Measurements from ENCODE around the gene RPL27A.

The RPL27A gene

GRCh38 chr11:8720868-8721608 lies 38.4 kb downstream of the RPL27A start:
- no peak overlapping the region for H3K4me3 ChIP-seq (ENCODE audit: low read length)
- H3K4me2 ChIP-seq (ENCODE audit: low read length), result no peak overlapping the region
- no peaks in the 10 kb centered on the region for H3K9me2 ChIP-seq (replicated peaks; ENCODE audit: control insufficient read depth, low read length)
- H3F3A ChIP-seq (ENCODE audit: control insufficient read depth, insufficient read depth), result no peaks in the 10 kb centered on the region
- peaks cover 11% of the 10 kb centered on the region for H3K4me1 ChIP-seq (ENCODE audit: control insufficient read depth, low read length)
- no peak overlapping the region for H3K27ac ChIP-seq (ENCODE audit: low read depth, low read length)
- H4K20me1 ChIP-seq (ENCODE audit: control insufficient read depth, insufficient read depth, low read depth, low read length), result no peaks in the 10 kb centered on the region
- H3K79me2 ChIP-seq (ENCODE audit: control insufficient read depth, low read length), result no peaks in the 10 kb centered on the region
- H3K9me3 ChIP-seq (ENCODE audit: control insufficient read depth, insufficient read depth, low read length), result no peaks in the 10 kb centered on the region
- no peaks in the 10 kb centered on the region for H3K36me3 ChIP-seq (ENCODE audit: control insufficient read depth, low read length)
- TF ChIP-seq CTCF (IDR thresholded peaks at IDR 0.05; ENCODE audit: low read depth, low read length, poor library complexity, severe bottlenecking) (no peak), EZH2phosphoT487 (IDR thresholded peaks at IDR 0.05; ENCODE audit: borderline replicate concordance, low read length) (no peak)
- peaks cover 13% of the 10 kb centered on the region; the same call in 1 of the 2 replicates for H3K27me3 ChIP-seq (ENCODE audit: control insufficient read depth, low read length)

- Histone ChIP-seq H3F3A (ENCODE audit: control insufficient read depth, insufficient read depth) (no peaks in the 10 kb centered on the region), H3K36me3 (ENCODE audit: control insufficient read depth, low read length) (no peaks in the 10 kb centered on the region), H3K9me2 (replicated peaks; ENCODE audit: control insufficient read depth, low read length) (no peaks in the 10 kb centered on the region), H3K27ac (ENCODE audit: low read depth, low read length) (no peak overlapping the region), H3K4me3 (ENCODE audit: low read length) (no peak overlapping the region), H3K4me2 (ENCODE audit: low read length) (no peak overlapping the region), H3K27me3 (ENCODE audit: control insufficient read depth, low read length) (peaks cover 13% of the 10 kb centered on the region), H3K9me3 (ENCODE audit: control insufficient read depth, insufficient read depth, low read length) (no peaks in the 10 kb centered on the region), H3K4me1 (ENCODE audit: control insufficient read depth, low read length) (peaks cover 11% of the 10 kb centered on the region), H3K79me2 (ENCODE audit: control insufficient read depth, low read length) (no peaks in the 10 kb centered on the region), H4K20me1 (ENCODE audit: control insufficient read depth, insufficient read depth, low read depth, low read length) (no peaks in the 10 kb centered on the region)
- TF ChIP-seq CTCF (IDR thresholded peaks at IDR 0.05; ENCODE audit: low read depth, low read length, poor library complexity, severe bottlenecking), result no peak
- no peak for TF ChIP-seq EZH2phosphoT487 (IDR thresholded peaks at IDR 0.05; ENCODE audit: borderline replicate concordance, low read length)
Measured at GRCh38 chr11:8721609-8722500, 39.3 kb downstream of the RPL27A start.

- peaks cover 5% of the 10 kb centered on the region for H3K4me1 ChIP-seq (ENCODE audit: control insufficient read depth, low read length)
- no peaks in the 10 kb centered on the region for H4K20me1 ChIP-seq (ENCODE audit: control insufficient read depth, insufficient read depth, low read depth, low read length)
- no peaks in the 10 kb centered on the region for H3K36me3 ChIP-seq (ENCODE audit: control insufficient read depth, low read length)
- no peak overlapping the region for H3K4me3 ChIP-seq (ENCODE audit: low read length)
- peaks cover 13% of the 10 kb centered on the region for H3K27me3 ChIP-seq (ENCODE audit: control insufficient read depth, low read length)
- no peaks in the 10 kb centered on the region for H3K9me2 ChIP-seq (replicated peaks; ENCODE audit: control insufficient read depth, low read length)
- H3K27ac ChIP-seq (ENCODE audit: low read depth, low read length), result no peak overlapping the region
- H3K79me2 ChIP-seq (ENCODE audit: control insufficient read depth, low read length), result no peaks in the 10 kb centered on the region
- no peak overlapping the region for H3K4me2 ChIP-seq (ENCODE audit: low read length)
- H3F3A ChIP-seq (ENCODE audit: control insufficient read depth, insufficient read depth), result no peaks in the 10 kb centered on the region
- H3K9me3 ChIP-seq (ENCODE audit: control insufficient read depth, insufficient read depth, low read length), result no peaks in the 10 kb centered on the region
- no peak for TF ChIP-seq EZH2phosphoT487 (IDR thresholded peaks at IDR 0.05; ENCODE audit: borderline replicate concordance, low read length)
- TF ChIP-seq CTCF (IDR thresholded peaks at IDR 0.05; ENCODE audit: low read depth, low read length, poor library complexity, severe bottlenecking), result no peak
Measured at GRCh38 chr11:8722809-8723208, 40.2 kb downstream of the RPL27A start.
